Measurements from ENCODE around the gene IRF5.

IRF5 gene

GRCh38 chr7:128921866-128922440 lies 15.8 kb upstream of the IRF5 start:
- no peak for DNase-seq (ENCODE audit: extremely low read depth, insufficient read length)
- no peak overlapping the region for H3K4me3 ChIP-seq (replicated peaks; ENCODE audit: low read depth, low read length)
- no peaks in the 10 kb centered on the region for H3K36me3 ChIP-seq (ENCODE audit: control insufficient read depth, insufficient read depth, low read length)
- no peak for TF ChIP-seq CTCF (IDR thresholded peaks at IDR 0.05; ENCODE audit: insufficient read depth, low read length, poor library complexity, severe bottlenecking)
- H3K27me3 ChIP-seq (replicated peaks; ENCODE audit: control insufficient read depth, insufficient read depth, low read length) = no peaks in the 10 kb centered on the region

- no peak for DNase-seq (ENCODE audit: extremely low read depth, insufficient read length)
- no peaks in the 10 kb centered on the region for H3K27me3 ChIP-seq (replicated peaks; ENCODE audit: control insufficient read depth, insufficient read depth, low read length)
- no peaks in the 10 kb centered on the region for H3K36me3 ChIP-seq (ENCODE audit: control insufficient read depth, insufficient read depth, low read length)
- no peak overlapping the region for H3K4me3 ChIP-seq (replicated peaks; ENCODE audit: low read depth, low read length)
- no peak for TF ChIP-seq CTCF (IDR thresholded peaks at IDR 0.05; ENCODE audit: insufficient read depth, low read length, poor library complexity, severe bottlenecking)
These were observed 15.0 kb upstream of the IRF5 start for GRCh38 chr7:128922496-128923410.

- H3K4me3 ChIP-seq (replicated peaks; ENCODE audit: low read depth, low read length) = no peak overlapping the region
- H3K36me3 ChIP-seq (ENCODE audit: control insufficient read depth, insufficient read depth, low read length) = no peaks in the 10 kb centered on the region
- H3K27me3 ChIP-seq (replicated peaks; ENCODE audit: control insufficient read depth, insufficient read depth, low read length) = no peaks in the 10 kb centered on the region
- no peak for TF ChIP-seq CTCF (IDR thresholded peaks at IDR 0.05; ENCODE audit: insufficient read depth, low read length, poor library complexity, severe bottlenecking)
- DNase-seq (ENCODE audit: extremely low read depth, insufficient read length) = no peak
These were observed 14.3 kb upstream of the IRF5 start for GRCh38 chr7:128923411-128923800.

GRCh38 chr7:128924707-128925588 lies 12.8 kb upstream of the IRF5 start:
- Histone ChIP-seq H3K4me3 (replicated peaks; ENCODE audit: low read depth, low read length) (no peak overlapping the region), H3K36me3 (ENCODE audit: control insufficient read depth, insufficient read depth, low read length) (no peaks in the 10 kb centered on the region), H3K27me3 (replicated peaks; ENCODE audit: control insufficient read depth, insufficient read depth, low read length) (no peaks in the 10 kb centered on the region)
- DNase-seq (ENCODE audit: extremely low read depth, insufficient read length) = no peak
- TF ChIP-seq CTCF (IDR thresholded peaks at IDR 0.05; ENCODE audit: insufficient read depth, low read length, poor library complexity, severe bottlenecking) = no peak

GRCh38 chr7:128928159-128928813 lies 9.4 kb upstream of the IRF5 start:
- Histone ChIP-seq H3K4me3 (replicated peaks; ENCODE audit: low read depth, low read length) (no peak overlapping the region), H3K36me3 (ENCODE audit: control insufficient read depth, insufficient read depth, low read length) (no peaks in the 10 kb centered on the region), H3K27me3 (replicated peaks; ENCODE audit: control insufficient read depth, insufficient read depth, low read length) (no peaks in the 10 kb centered on the region)
- no peak for DNase-seq (ENCODE audit: extremely low read depth, insufficient read length)
- no peak for TF ChIP-seq CTCF (IDR thresholded peaks at IDR 0.05; ENCODE audit: insufficient read depth, low read length, poor library complexity, severe bottlenecking)

All from GM06990 (cell line).